WERI-Rb-1 (cell line): ENCODE measurements around the gene KCTD14.

Experiments used
- DNase-seq: peaks from one replicate; pipeline ENCODE4 v3.0.0-alpha.2; 2020
- H3K27ac ChIP-seq: fragments of 250-450 bp; sonication (Bioruptor Pico); 2 replicates; pipeline ENCODE4 v1.5.1; 2020; ENCODE audit warnings: mild to moderate bottlenecking, moderate library complexity
- H3K27me3 ChIP-seq: fragments of 250-450 bp; sonication (Bioruptor Pico); 2 replicates; pipeline ENCODE4 v1.5.1; 2021; ENCODE audit warnings: mild to moderate bottlenecking, low read depth, moderate library complexity; ENCODE audit not compliant: insufficient read depth, severe bottlenecking
- H3K36me3 ChIP-seq: fragments of 250-450 bp; sonication (Bioruptor Pico); 2 replicates; pipeline ENCODE4 v1.5.1; 2020; ENCODE audit warnings: mild to moderate bottlenecking, moderate library complexity
- H3K4me3 ChIP-seq: 2 replicates; pipeline ENCODE4 v1.5.1; 2011; ENCODE audit warnings: low read depth, mild to moderate bottlenecking, control low read depth, low read length
- H3K9me3 ChIP-seq: fragments of 250-450 bp; sonication (Bioruptor Pico); 2 replicates; pipeline ENCODE4 v1.5.1; 2021; ENCODE audit warnings: mild to moderate bottlenecking, moderate library complexity; ENCODE audit not compliant: severe bottlenecking
- CTCF ChIP-seq: IDR thresholded peaks from 2 replicates; pipeline ENCODE4 v1.5.1; 2011; ENCODE audit warnings: low read depth, mild to moderate bottlenecking, control low read depth, inconsistent platforms, low read length

KCTD14 gene

GRCh38 chr11:78054971-78055370 lies 31.9 kb upstream of the KCTD14 start:
- Histone ChIP-seq H3K27ac (no peak overlapping the region), H3K9me3 (no peaks in the 10 kb centered on the region), H3K27me3 (no peaks in the 10 kb centered on the region), H3K4me3 (no peak overlapping the region), H3K36me3 (0 out of 2 replicates have a peak, but pooled peaks cover 2% of the 10 kb centered on the region)
- no peak for DNase-seq
- TF ChIP-seq CTCF = no peak

DNA sequence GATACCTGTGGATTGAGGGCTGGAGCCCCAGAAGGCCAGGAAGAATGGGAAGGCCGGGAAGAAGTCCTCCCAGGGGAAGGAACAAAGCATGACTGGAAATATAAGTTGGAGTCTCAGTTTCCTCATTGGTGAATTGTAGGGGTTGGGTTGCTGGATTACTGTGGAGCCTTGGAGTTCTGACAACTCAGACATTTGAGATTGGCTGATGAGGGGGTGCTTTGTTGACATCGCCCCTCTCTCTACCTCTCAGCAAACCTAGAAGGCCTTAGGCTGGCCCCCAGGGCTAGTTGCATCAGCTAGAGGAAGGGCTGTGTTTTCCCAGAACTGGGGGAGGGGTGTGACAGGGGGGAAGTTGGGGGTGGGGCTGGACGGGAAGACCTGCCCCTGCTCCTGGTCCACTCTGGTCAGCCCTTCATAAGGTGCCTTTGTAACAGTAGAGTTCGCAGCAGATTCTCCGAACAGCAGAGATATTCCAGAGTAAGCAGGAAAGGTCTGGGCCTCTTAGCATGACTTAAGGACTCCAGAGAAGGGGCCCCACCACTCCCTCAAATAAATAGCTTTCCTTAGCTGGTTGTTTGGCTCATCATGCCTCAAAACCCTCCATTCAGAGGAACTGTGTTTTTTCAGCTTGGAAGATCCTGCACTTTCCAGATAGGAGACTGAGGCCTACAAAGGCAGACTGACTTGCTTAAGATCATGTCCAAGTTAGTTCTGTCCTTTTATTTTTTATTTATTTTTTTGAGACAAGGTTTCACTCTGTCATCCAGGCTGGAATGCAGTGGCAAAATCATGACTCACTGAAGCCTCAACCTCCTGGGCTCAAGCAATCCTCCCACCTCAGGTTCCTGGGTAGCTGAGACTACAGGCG lies 28.1 kb upstream of the KCTD14 start:
- Histone ChIP-seq H3K27ac (peak overlapping the region; percentile 28; the same call in 1 of the 2 replicates), H3K36me3 (no peaks in the 10 kb centered on the region), H3K27me3 (no peaks in the 10 kb centered on the region), H3K4me3 (no peak overlapping the region), H3K9me3 (no peaks in the 10 kb centered on the region)
- no peak for TF ChIP-seq CTCF
- no peak for DNase-seq

DNA sequence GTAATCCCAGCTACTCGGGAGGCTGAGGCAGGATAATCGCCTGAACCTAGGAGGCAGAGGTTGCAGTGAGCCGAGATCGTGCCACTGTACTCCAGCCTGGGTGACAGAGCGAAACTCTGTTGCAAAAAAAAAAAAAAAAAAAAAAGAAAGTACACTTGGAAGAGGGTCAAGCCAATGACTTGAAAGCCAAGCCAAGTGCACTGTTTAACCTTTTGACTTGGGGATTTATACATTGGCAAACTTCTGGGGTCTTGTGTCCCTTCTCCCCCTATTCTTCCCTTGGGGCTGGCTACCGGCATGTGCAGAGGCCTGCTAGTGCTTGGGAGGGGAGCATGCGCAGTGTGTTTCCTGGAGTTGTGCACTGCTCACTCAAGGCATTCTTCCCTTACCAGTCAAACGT lies 26.3 kb upstream of the KCTD14 start:
- no peak for DNase-seq
- no peaks in the 10 kb centered on the region for H3K27me3 ChIP-seq
- H3K27ac ChIP-seq = peak overlapping the region; percentile 80
- no peak for TF ChIP-seq CTCF
- H3K36me3 ChIP-seq = no peaks in the 10 kb centered on the region
- H3K4me3 ChIP-seq = peak overlapping the region; percentile 59
- no peaks in the 10 kb centered on the region for H3K9me3 ChIP-seq

DNA sequence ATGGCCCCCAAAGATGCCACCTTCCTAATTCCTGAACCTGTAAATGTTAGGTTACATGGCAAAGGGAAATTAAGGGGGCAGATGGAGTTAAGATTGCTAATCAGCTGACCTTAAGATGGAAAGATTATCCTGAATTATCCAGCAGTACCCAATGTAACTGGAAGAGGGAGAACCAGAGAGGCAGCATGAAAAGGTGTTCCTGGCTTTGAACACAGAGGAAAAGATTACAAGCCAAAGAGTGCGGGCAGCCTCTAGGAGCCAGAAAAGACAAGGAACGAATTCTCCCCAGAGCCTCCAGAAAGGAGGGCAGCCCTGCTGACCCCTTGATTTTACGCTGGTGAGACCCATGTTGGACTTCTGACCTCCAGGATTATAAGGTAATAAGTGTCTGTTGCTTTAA lies 25.5 kb upstream of the KCTD14 start:
- TF ChIP-seq CTCF = no peak
- Histone ChIP-seq H3K36me3 (no peaks in the 10 kb centered on the region), H3K4me3 (peak overlapping the region; percentile 59), H3K27me3 (no peaks in the 10 kb centered on the region), H3K9me3 (no peaks in the 10 kb centered on the region), H3K27ac (peak overlapping the region; percentile 80)
- peak; percentile 70 for DNase-seq

- Histone ChIP-seq H3K4me3 (no peak overlapping the region), H3K27me3 (no peaks in the 10 kb centered on the region), H3K36me3 (no peaks in the 10 kb centered on the region), H3K27ac (peak overlapping the region; percentile 86), H3K9me3 (no peaks in the 10 kb centered on the region)
- no peak for DNase-seq
- no peak for TF ChIP-seq CTCF
These were observed 23.4 kb upstream of the KCTD14 start for GRCh38 chr11:78046486-78046854.
